H1 (cell line): Measurements from ENCODE around the gene SLCO6A1. TPM values are rescaled to one million over a fixed set of nuclear protein-coding genes. Genes with fewer than 3 reads are reported as not detected.

Experiments
- CTCF ChIA-PET: fragments of 300-600 bp; sonication (Branson Sonifier 250); formaldehyde crosslinking; loops from one replicate; lab custom pipeline; 2021; ENCODE audit not compliant: partially characterized antibody; lab: Charles Lee
- POLR2A ChIA-PET: fragments of 300-600 bp; sonication (Branson Sonifier 250); formaldehyde crosslinking; loops from one replicate; lab custom pipeline; 2021; ENCODE audit warnings: inconsistent platforms; ENCODE audit not compliant: partially characterized antibody; lab: Charles Lee
- DNase-seq, 2 experiments: peaks; one replicate each; pipeline versions ENCODE4 v3.0.0 to v3.0.0-alpha.2; 2010 to 2022; ENCODE audit warnings: low spot score in 2 of 2, low read depth in 1 of 2, mixed read lengths in 1 of 2
- FAIRE-seq: peaks from 2 replicates; lab custom pipeline; 2011; peaks lifted over from hg19 to GRCh38; lab: Jason Lieb, UNC
- H2AFZ ChIP-seq: 2 replicates; pipeline ENCODE4 v1.8.1; 2012; ENCODE audit warnings: low read length, inconsistent platforms
- H2AK5ac ChIP-seq: 2 replicates; pipeline ENCODE4 v1.6.1; 2013; ENCODE audit warnings: low read depth, low read length
- H2BK120ac ChIP-seq: replicated peaks from 2 replicates; pipeline ENCODE3; 2013; ENCODE audit warnings: low read depth, low read length, inconsistent platforms
- H2BK12ac ChIP-seq: 2 replicates; pipeline ENCODE4 v1.6.1; 2013; ENCODE audit warnings: low read depth, low read length
- H2BK15ac ChIP-seq: 2 replicates; pipeline ENCODE4 v1.6.1; 2013; ENCODE audit warnings: low read length
- H2BK20ac ChIP-seq: 2 replicates; pipeline ENCODE4 v1.6.1; 2013; ENCODE audit warnings: low read length
- H2BK5ac ChIP-seq: 2 replicates; pipeline ENCODE4 v1.6.1; 2013; ENCODE audit warnings: low read depth, low read length
- H3K14ac ChIP-seq: 2 replicates; pipeline ENCODE4 v1.6.1; 2013; ENCODE audit warnings: inconsistent platforms; ENCODE audit not compliant: insufficient read length
- H3K18ac ChIP-seq: 2 replicates; pipeline ENCODE4 v1.6.1; 2013; ENCODE audit warnings: low read length; ENCODE audit errors: extremely low read depth
- H3K23ac ChIP-seq: 2 replicates; pipeline ENCODE4 v1.6.1; 2013; ENCODE audit warnings: inconsistent platforms; ENCODE audit not compliant: insufficient read length
- H3K23me2 ChIP-seq: 2 replicates; pipeline ENCODE4 v1.6.1; 2013; ENCODE audit warnings: low read depth, low read length
- H3K27ac ChIP-seq: 2 replicates; pipeline ENCODE4 v1.6.1; 2011; ENCODE audit warnings: low read depth, low read length, inconsistent platforms
- H3K27me3 ChIP-seq, 4 experiments: replicated peaks in 1 of 4; 1 replicate in 1 of 4; 2 replicates in 3 of 4; pipeline versions ENCODE4 v1.6.1 to v1.8.1; 2011 to 2013; ENCODE audit warnings: low read length in 3 of 4, mild to moderate bottlenecking in 3 of 4, inconsistent platforms in 2 of 4, mixed read lengths in 2 of 4, moderate library complexity in 1 of 4; ENCODE audit not compliant: control insufficient read depth in 3 of 4, insufficient read depth in 3 of 4; ENCODE audit errors: extremely low read depth in 1 of 4
- H3K36me3 ChIP-seq, 4 experiments: 2 replicates each; pipeline versions ENCODE4 v1.6.1 to v1.8.1; 2011 to 2013; ENCODE audit warnings: mild to moderate bottlenecking in 4 of 4, low read length in 3 of 4, moderate library complexity in 2 of 4, control low read depth in 1 of 4, inconsistent platforms in 1 of 4; ENCODE audit not compliant: insufficient read depth in 4 of 4, control insufficient read depth in 2 of 4
- H3K4ac ChIP-seq: replicated peaks from 2 replicates; pipeline ENCODE3; 2013; ENCODE audit warnings: low read length, low read depth, mixed read lengths, inconsistent platforms; ENCODE audit not compliant: insufficient read length
- H3K4me1 ChIP-seq, 4 experiments: replicated peaks in 1 of 4; 1 replicate in 1 of 4; 2 replicates in 3 of 4; pipeline versions ENCODE4 v1.6.1 to v1.8.1; 2011 to 2013; ENCODE audit warnings: low read length in 3 of 4, inconsistent platforms in 2 of 4, mixed read lengths in 1 of 4; ENCODE audit not compliant: insufficient read depth in 4 of 4, control insufficient read depth in 3 of 4
- H3K4me2 ChIP-seq, 2 experiments: 2 replicates each; pipeline versions ENCODE4 v1.6.1 to v1.8.1; 2011 to 2013; ENCODE audit warnings: low read depth in 2 of 2, low read length in 2 of 2, control low read depth in 1 of 2, inconsistent platforms in 1 of 2, mild to moderate bottlenecking in 1 of 2; ENCODE audit not compliant: insufficient read depth in 1 of 2
- H3K4me3 ChIP-seq, 4 experiments: fragments of 200-600, 300-600 bp in 1 of 4; sonication (generic), shearing (Covaris generic), sonication (Bioruptor Twin) in 1 of 4; 2 replicates each; pipeline versions ENCODE4 v1.5.1 to v1.8.1; 2011 to 2016; ENCODE audit warnings: low read length in 4 of 4, low read depth in 3 of 4, control low read depth in 2 of 4, inconsistent platforms in 2 of 4, mild to moderate bottlenecking in 2 of 4, mixed read lengths in 1 of 4, moderate library complexity in 1 of 4; ENCODE audit not compliant: insufficient read depth in 2 of 4; ENCODE audit errors: extremely low read depth in 1 of 4
- H3K56ac ChIP-seq: replicated peaks from 2 replicates; pipeline ENCODE3; 2013; ENCODE audit warnings: low read depth, mild to moderate bottlenecking, mixed read lengths, low read length, inconsistent platforms; ENCODE audit not compliant: insufficient read length
- H3K79me1 ChIP-seq: 2 replicates; pipeline ENCODE4 v1.6.1; 2013; ENCODE audit warnings: low read depth, low read length, control low read depth
- H3K79me2 ChIP-seq, 2 experiments: 2 replicates each; pipeline versions ENCODE4 v1.6.1 to v1.8.1; 2012 to 2013; ENCODE audit warnings: low read length in 2 of 2, mild to moderate bottlenecking in 2 of 2, inconsistent platforms in 1 of 2; ENCODE audit not compliant: insufficient read depth in 2 of 2, control insufficient read depth in 1 of 2
- H3K9ac ChIP-seq, 4 experiments: replicated peaks in 1 of 4; 1 replicate in 1 of 4; 2 replicates in 3 of 4; pipeline versions ENCODE4 v1.6.1 to v1.8.1; 2011 to 2013; ENCODE audit warnings: low read depth in 3 of 4, low read length in 3 of 4, control low read depth in 2 of 4, mild to moderate bottlenecking in 2 of 4, moderate library complexity in 2 of 4, inconsistent platforms in 1 of 4; ENCODE audit errors: extremely low read depth in 1 of 4
- H3K9me3 ChIP-seq, 2 experiments: 2 replicates each; pipeline versions ENCODE4 v1.6.1 to v1.8.1; 2012 to 2013; ENCODE audit warnings: mild to moderate bottlenecking in 2 of 2, moderate library complexity in 2 of 2, control low read depth in 1 of 2, inconsistent platforms in 1 of 2, low read depth in 1 of 2, low read length in 1 of 2, mixed read lengths in 1 of 2; ENCODE audit not compliant: insufficient read depth in 2 of 2
- H4K20me1 ChIP-seq, 2 experiments: replicated peaks in 1 of 2; 2 replicates each; pipeline versions ENCODE3 to v1.8.1; 2011 to 2013; ENCODE audit warnings: inconsistent platforms in 2 of 2, low read length in 2 of 2, mild to moderate bottlenecking in 1 of 2; ENCODE audit not compliant: insufficient read depth in 2 of 2, control insufficient read depth in 1 of 2
- H4K5ac ChIP-seq: 2 replicates; pipeline ENCODE4 v1.6.1; 2013; ENCODE audit warnings: low read length, low read depth, mixed read lengths, inconsistent platforms; ENCODE audit not compliant: insufficient read length
- H4K8ac ChIP-seq: 2 replicates; pipeline ENCODE4 v1.8.0; 2013; ENCODE audit warnings: mild to moderate bottlenecking, moderate library complexity, low read length, inconsistent platforms; ENCODE audit not compliant: insufficient read depth; ENCODE audit errors: extremely low read depth
- H4K91ac ChIP-seq: replicated peaks from 2 replicates; pipeline ENCODE3; 2013; ENCODE audit warnings: low read length, mixed read lengths, inconsistent platforms; ENCODE audit not compliant: insufficient read length
- WGBS, 2 experiments: shearing (Covaris generic) in 1 of 2; methylation state at CpG; one replicate each; pipeline versions ENCODE4 v1.1.6 to v1.1.7; 2013 to 2015; ENCODE audit warnings: low lambda C conversion rate in 2 of 2, mixed read lengths in 2 of 2, inconsistent platforms in 1 of 2, low coverage in 1 of 2, missing lambda C conversion rate in 1 of 2; ENCODE audit not compliant: insufficient replicate concordance in 2 of 2, insufficient coverage in 1 of 2, insufficient read length in 1 of 2; ENCODE audit errors: extremely low coverage in 1 of 2, missing lambda C conversion rate in 1 of 2; 5-methylcytosine and 5-hydroxymethylcytosine counted together
- polyA plus RNA-seq, 7 experiments: library from polyadenylated mRNA; depleted of rRNA in 3 of 7; stranded (reverse) in 5 of 7; unstranded in 2 of 7; fragments of >200 nt in 5 of 7; fragments of 200-250 nt in 2 of 7; gene quantifications; 1 replicate in 5 of 7; 2 replicates in 1 of 7; 4 replicates in 1 of 7; pipeline versions ENCODE4 v1.2.1 to v1.2.3, GENCODE V29; 2011 to 2013; ENCODE audit warnings: missing spikeins in 2 of 7, mixed read lengths in 2 of 7
- total RNA-seq: library from RNA; stranded (reverse); fragmentation: NEBNext Ultra II Directional; extraction: Animal tissue kit (Norgen Biotek cat#: 25700); gene quantifications from 2 replicates; pipeline ENCODE4 v1.2.1, GENCODE V29; 2021

The SLCO6A1 gene
- total and polyA plus RNA-seq, 2 of the 8 experiments (the other 6 are each of a cell fraction or from before 2014, with no cell fraction given) = 0.06 to 0.56 TPM

- Histone ChIP-seq H2BK15ac (no peak overlapping the region), H3K14ac (no peak overlapping the region), H3K56ac (no peak overlapping the region), H2AFZ (no peak overlapping the region), H4K91ac (no peak overlapping the region), H3K27me3 (no peaks in the 10 kb centered on the region), H3K4me2 (no peak overlapping the region), H3K27ac (no peak overlapping the region), H3K23me2 (no peaks in the 10 kb centered on the region), H3K4ac (no peak overlapping the region), H2BK120ac (no peak overlapping the region), H4K5ac (no peak overlapping the region), H2AK5ac (no peak overlapping the region), H3K23ac (no peak overlapping the region), H2BK5ac (no peak overlapping the region), H3K4me1 (no peaks in the 10 kb centered on the region), H3K4me3 (no peak overlapping the region), H2BK12ac (no peak overlapping the region), H3K36me3 (no peaks in the 10 kb centered on the region), H3K9ac (no peak overlapping the region), H3K79me2 (no peaks in the 10 kb centered on the region), H3K9me3 (no peaks in the 10 kb centered on the region), H4K20me1 (no peaks in the 10 kb centered on the region), H3K79me1 (no peaks in the 10 kb centered on the region), H3K18ac (no peak overlapping the region), H2BK20ac (no peak overlapping the region), H4K8ac (no peak overlapping the region)
- FAIRE-seq (no peak), DNase-seq (no peak)
- ChIA-PET CTCF (interaction anchor here (0.6 to 2.5 kb wide), 4 partner anchors 8 to 179 kb away, joined by 3 to 9 read pairs (median 3); no protein-coding TSS in a partner anchor), POLR2A (no interaction called here)
- WGBS, 2 experiments = 95% methylated on average over 1 of the region's 1 CpG; no CpG with 5 or more reads in 1 of the 2 experiments
Observed at GRCh38 chr5:102531506-102531905, 32.7 kb upstream of the SLCO6A1 start.
